ENCODE data around the gene CPT1B. TPM values are rescaled to one million over a fixed set of nuclear protein-coding genes. Genes with fewer than 3 reads are reported as not detected.
"Not testable (repeated sequence)": the region's sequence is repeated elsewhere in the genome, so short reads cannot be mapped to it uniquely, and the experiment has no call there.

CPT1B gene
- total and polyA plus RNA-seq, 2 donors (not counting 3 experiments of a cell fraction or from before 2014, with no cell fraction given): 7.1 TPM

- Histone ChIP-seq H3K4me1 (ENCODE audit: control insufficient read depth, extremely low read depth, insufficient read depth, low read length) (peaks cover 14% of the 10 kb centered on the region), H3K27ac (ENCODE audit: insufficient read depth, low read depth, low read length) (no peak overlapping the region), H3K36me3 (ENCODE audit: control insufficient read depth in 2 of 2, extremely low read depth in 1 of 2, insufficient read depth in 2 of 2, low read length in 2 of 2) (no peaks in the 10 kb centered on the region), H3K79me2 (ENCODE audit: control insufficient read depth, insufficient read depth, low read length) (no peaks in the 10 kb centered on the region), H3K4me2 (ENCODE audit: insufficient read depth, low read length) (peak overlapping the region; percentile 50), H3K4me3 (replicated peaks in 1 of 3; ENCODE audit: insufficient read depth in 1 of 3, low read depth in 1 of 3, low read length in 3 of 3) (no peak overlapping the region), H4K20me1 (replicated peaks; ENCODE audit: control insufficient read depth, extremely low read depth, insufficient read depth, low read length) (no peaks in the 10 kb centered on the region), H3K9me3 (replicated peaks; ENCODE audit: control insufficient read depth, insufficient read depth, low read length) (no peaks in the 10 kb centered on the region), H2AFZ (ENCODE audit: low read depth, low read length) (no peak overlapping the region), H3K9me1 (replicated peaks; ENCODE audit: control insufficient read depth, extremely low read depth, insufficient read depth, low read length) (no peaks in the 10 kb centered on the region), H3K27me3 (ENCODE audit: control insufficient read depth in 2 of 2, insufficient read depth in 2 of 2, low read length in 2 of 2) (no peaks in the 10 kb centered on the region), H3K9ac (replicated peaks; ENCODE audit: extremely low read depth, insufficient read depth, low read length) (no peak overlapping the region)
- no TSS peak for BruUV-seq (replicated peaks)
- POLR2A ChIA-PET: interaction anchor here (0.7 kb wide), 1 partner anchor 20 kb away, joined by 7 read pairs; no protein-coding TSS in a partner anchor
- intact Hi-C loops (cut with micrococcal nuclease) (loop anchor here (1.0 to 2.0 kb wide), 5 partner anchors 44 to 379 kb away; partner anchors contain the start of genes SCO2 and SHANK3), dilution Hi-C loops (cut with MboI; ENCODE audit: extremely low pct_ligation_motif_present, low sequenced_read_pairs) (no loop called here)
- DNase-seq (ENCODE audit: low read depth, low spot score) (peak; percentile 90), FAIRE-seq (peak; percentile 76)
- CTCF ChIA-PET: interaction anchor here (0.6 to 2.3 kb wide), 44 partner anchors 9 to 380 kb away, joined by 3 to 91 read pairs (median 5); partner anchors contain the start of genes CHKB, CPT1B, LMF2 and NCAPH2
- TF ChIP-seq FOS (IDR thresholded peaks at IDR 0.05; ENCODE audit: borderline replicate concordance, insufficient read depth, low read length) (no peak), JUN (IDR thresholded peaks at IDR 0.05; ENCODE audit: borderline replicate concordance, insufficient read depth, insufficient read length, low read depth) (peak; percentile 40), GATA2 (IDR thresholded peaks at IDR 0.05; ENCODE audit: insufficient read depth, insufficient read length, low read depth, low read length) (peak; percentile 36), POLR2AphosphoS5 (IDR thresholded peaks at IDR 0.05; ENCODE audit: insufficient read depth, low read depth, low read length) (peak; percentile 15), POLR2A (IDR thresholded peaks at IDR 0.05; ENCODE audit: low read depth, low read length) (no peak), EZH2 (IDR thresholded peaks at IDR 0.05; ENCODE audit: borderline replicate concordance, low read depth, low read length, severe bottlenecking) (peak; percentile 38)
- TF ChIP-seq, protein P1, sequence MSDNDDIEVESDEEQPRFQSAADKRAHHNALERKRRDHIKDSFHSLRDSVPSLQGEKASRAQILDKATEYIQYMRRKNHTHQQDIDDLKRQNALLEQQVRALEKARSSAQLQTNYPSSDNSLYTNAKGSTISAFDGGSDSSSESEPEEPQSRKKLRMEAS (IDR thresholded peaks at IDR 0.05; ENCODE audit: insufficient read depth, insufficient read length): peak; percentile 57
Measured at GRCh38 chr22:50620593-50621355, 42.5 kb upstream of the CPT1B start.

GRCh38 chr22:50614296-50614695 lies 36.1 kb upstream of the CPT1B start:
- H4K20me1 ChIP-seq (replicated peaks; ENCODE audit: control insufficient read depth, extremely low read depth, insufficient read depth, low read length); H2AFZ ChIP-seq (ENCODE audit: low read depth, low read length); H3K36me3 ChIP-seq (ENCODE audit: control insufficient read depth in 2 of 2, extremely low read depth in 1 of 2, insufficient read depth in 2 of 2, low read length in 2 of 2); H3K4me1 ChIP-seq (ENCODE audit: control insufficient read depth, extremely low read depth, insufficient read depth, low read length); H3K9ac ChIP-seq (replicated peaks; ENCODE audit: extremely low read depth, insufficient read depth, low read length); H3K27ac ChIP-seq (ENCODE audit: insufficient read depth, low read depth, low read length); dilution Hi-C loops (cut with MboI; ENCODE audit: extremely low pct_ligation_motif_present, low sequenced_read_pairs); H3K4me3 ChIP-seq (replicated peaks in 1 of 3; ENCODE audit: insufficient read depth in 1 of 3, low read depth in 1 of 3, low read length in 3 of 3); intact Hi-C loops (cut with micrococcal nuclease); H3K27me3 ChIP-seq (ENCODE audit: control insufficient read depth in 2 of 2, insufficient read depth in 2 of 2, low read length in 2 of 2); H3K79me2 ChIP-seq (ENCODE audit: control insufficient read depth, insufficient read depth, low read length); H3K9me3 ChIP-seq (replicated peaks; ENCODE audit: control insufficient read depth, insufficient read depth, low read length); BruUV-seq (replicated peaks); FAIRE-seq; H3K9me1 ChIP-seq (replicated peaks; ENCODE audit: control insufficient read depth, extremely low read depth, insufficient read depth, low read length); H3K4me2 ChIP-seq (ENCODE audit: insufficient read depth, low read length); POLR2A ChIA-PET; DNase-seq (ENCODE audit: low read depth, low spot score): not testable (repeated sequence)
- CTCF ChIA-PET: interaction anchor here (0.9 kb wide), 1 partner anchor 28 kb away, joined by 3 read pairs; no protein-coding TSS in a partner anchor

Measured in endothelial cell of umbilical vein (primary cell).